ENCODE data around the gene AP3S2. TPM values are rescaled to one million over a fixed set of nuclear protein-coding genes. Genes with fewer than 3 reads are reported as not detected.

Gene AP3S2
- total and polyA plus RNA-seq, 2 of the 8 experiments (the other 6 are each of a cell fraction or from before 2014, with no cell fraction given) = 19.2 to 45.4 TPM

DNA sequence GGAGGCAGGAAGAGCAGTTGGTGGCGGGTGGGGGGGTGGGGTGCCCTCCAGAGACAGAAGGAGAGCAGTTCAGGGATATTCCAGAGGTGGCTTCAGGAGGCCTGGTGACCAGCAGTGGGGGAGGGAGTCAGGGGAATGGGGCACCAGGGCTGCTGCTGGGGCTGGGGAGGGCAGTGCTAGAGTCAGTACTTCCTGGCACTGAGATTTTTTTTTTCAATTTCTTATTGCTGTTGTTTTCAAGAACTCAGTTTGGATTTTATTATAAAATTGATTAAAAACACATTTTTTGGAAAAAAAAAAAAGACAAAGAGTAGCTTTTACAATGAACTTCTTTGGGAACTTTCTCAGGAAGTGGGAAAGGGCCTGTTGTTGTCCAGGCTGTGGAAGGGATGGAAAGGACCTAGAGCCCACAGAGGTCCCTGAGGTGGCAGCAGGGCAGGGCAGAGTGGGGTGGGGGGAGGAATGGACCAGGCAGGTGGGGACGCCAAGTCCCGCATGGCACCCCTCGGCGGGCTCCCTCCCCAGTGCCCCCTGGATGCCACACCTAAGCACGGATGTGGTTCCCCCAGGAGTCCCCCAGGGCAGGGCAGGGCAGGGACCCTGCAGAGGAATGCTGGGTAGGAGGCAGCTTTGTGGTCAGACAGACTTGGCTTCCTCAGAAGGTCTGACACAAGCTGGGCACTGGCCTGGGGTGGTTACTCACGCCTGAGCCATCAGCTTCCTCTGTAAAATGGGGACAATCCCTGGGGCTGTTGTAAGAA, 70.7 kb downstream of the AP3S2 start (continued):
- TF ChIP-seq TEAD4 (IDR thresholded peaks at IDR 0.05; ENCODE audit: low read depth, low read length) (no peak), RBBP5 (IDR thresholded peaks at IDR 0.05; ENCODE audit: borderline replicate concordance, low read depth, low read length) (no peak), NRF1 (IDR thresholded peaks at IDR 0.05; ENCODE audit: low read depth, low read length) (no peak), CEBPB (IDR thresholded peaks at IDR 0.05; ENCODE audit: low read depth, low read length) (no peak), POLR2A (IDR thresholded peaks at IDR 0.05; ENCODE audit: control extremely low read depth in 1 of 2, low read depth in 2 of 2, low read length in 2 of 2) (no peak), RAD21 (IDR thresholded peaks at IDR 0.05 in 1 of 2, conservative IDR thresholded peaks at IDR 0.05 in 1 of 2; ENCODE audit: low read depth in 2 of 2, low read length in 2 of 2) (no peak), ZNF274 (IDR thresholded peaks at IDR 0.05; ENCODE audit: borderline replicate concordance, extremely low read depth, low read length) (no peak), BCL11A (IDR thresholded peaks at IDR 0.05; ENCODE audit: low read depth in 2 of 2, low read length in 2 of 2) (no peak)
